AG04450 (cell line): ENCODE data around the gene MRLN. TPM values are rescaled to one million over a fixed set of nuclear protein-coding genes. Genes with fewer than 3 reads are reported as not detected.

Source experiments
- CTCF ChIA-PET: fragments of 300-600, 350-600 bp; formaldehyde crosslinking; extraction: SDS; loops from one replicate; lab custom pipeline; 2022; ENCODE audit warnings: antibody characterized with exemption, inconsistent platforms; lab: Charles Lee
- POLR2A ChIA-PET: fragments of 350-600 bp; formaldehyde crosslinking; extraction: SDS; loops from one replicate; lab custom pipeline; 2021; ENCODE audit warnings: antibody characterized with exemption, inconsistent platforms; lab: Yijun Ruan, JAX
- DNase-seq: peaks from one replicate; pipeline ENCODE4 v3.0.0-alpha.2; 2011; ENCODE audit warnings: low read depth, low spot score
- H3K27ac ChIP-seq: one replicate; pipeline ENCODE4 v1.5.1; 2012; ENCODE audit warnings: low read depth, low read length, control low read depth
- H3K27me3 ChIP-seq: one replicate; pipeline ENCODE4 v1.6.0; 2012; ENCODE audit warnings: low read length; ENCODE audit not compliant: control insufficient read depth, insufficient read depth
- H3K4me3 ChIP-seq: 2 replicates; pipeline ENCODE4 v1.5.1; 2011; ENCODE audit warnings: mild to moderate bottlenecking, low read depth, low read length, control low read depth
- H3K9me3 ChIP-seq: 2 replicates; pipeline ENCODE4 v1.5.1; 2012; ENCODE audit warnings: low read length; ENCODE audit not compliant: control insufficient read depth, insufficient read depth
- polyA plus RNA-seq: library from polyadenylated mRNA; depleted of rRNA; stranded (reverse); fragments of >200 nt; gene quantifications from 2 replicates; pipeline ENCODE4 v1.2.3, GENCODE V29; 2011
- TF ChIP-seq, protein P1 (sequence below): IDR thresholded peaks from 2 replicates; pipeline ENCODE4 v1.5.1; 2011; ENCODE audit warnings: low read depth, low read length, control low read depth, inconsistent platforms

Gene MRLN
- polyA plus RNA-seq, 1 experiment, result not detected

DNA sequence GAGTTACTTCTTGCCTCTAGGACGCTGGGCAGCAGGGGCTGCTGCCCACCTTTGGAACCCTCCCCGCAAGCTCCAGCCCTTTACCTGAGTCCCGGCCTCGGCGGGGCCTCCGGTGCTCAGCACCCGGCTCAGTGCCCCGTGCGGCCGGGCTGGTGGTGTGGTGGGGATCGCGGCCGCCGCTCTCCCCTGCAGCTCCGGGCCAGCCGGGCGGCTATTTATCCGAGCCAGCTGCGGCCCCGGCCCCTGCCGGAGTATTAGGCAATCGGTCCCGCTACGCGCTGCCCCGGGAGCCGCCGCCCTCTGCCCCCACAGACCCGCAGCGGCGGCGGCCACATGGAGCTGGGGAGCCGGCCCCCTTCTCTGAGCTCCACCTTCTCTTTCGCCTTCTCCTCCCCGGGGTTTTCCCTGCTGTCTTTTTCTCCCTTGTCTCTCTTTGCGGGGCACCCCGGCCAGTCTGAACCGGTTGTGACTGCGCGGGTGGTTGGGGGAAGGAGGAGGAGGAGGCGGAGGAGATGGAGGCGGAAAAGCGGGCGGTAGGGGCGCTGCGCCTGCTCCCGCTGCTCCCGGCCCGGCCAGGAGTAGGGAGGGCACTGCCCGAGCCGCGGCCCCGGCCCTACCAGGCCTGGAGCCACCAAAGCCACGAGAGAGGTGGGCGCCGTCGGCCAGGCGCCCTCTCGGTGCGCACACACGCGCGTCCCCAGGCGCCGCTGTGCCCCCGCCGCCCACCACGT is 43.7 kb downstream of the MRLN start, which contains the start of gene SLC16A9:
Gene SLC16A9, minus strand, starts transcription at position 456 of the 731 bp plus-strand sequence. CDS start 25,559 bp downstream, outside the sequence.
- Histone ChIP-seq H3K9me3 (no peaks in the 10 kb centered on the region; the same call in 1 of the 2 replicates), H3K27me3 (peaks cover 41% of the 10 kb centered on the region), H3K27ac (no peak within 1 kb of the TSS), H3K4me3 (peak within 1 kb of the TSS; percentile 51)
- ChIA-PET CTCF (interaction anchor here (0.5 to 1.0 kb wide), 4 partner anchors 43 to 288 kb away, joined by 3 to 4 read pairs (median 3); no protein-coding TSS in a partner anchor), POLR2A (no interaction called here)
- DNase-seq, result no peak
- TF ChIP-seq, protein P1, sequence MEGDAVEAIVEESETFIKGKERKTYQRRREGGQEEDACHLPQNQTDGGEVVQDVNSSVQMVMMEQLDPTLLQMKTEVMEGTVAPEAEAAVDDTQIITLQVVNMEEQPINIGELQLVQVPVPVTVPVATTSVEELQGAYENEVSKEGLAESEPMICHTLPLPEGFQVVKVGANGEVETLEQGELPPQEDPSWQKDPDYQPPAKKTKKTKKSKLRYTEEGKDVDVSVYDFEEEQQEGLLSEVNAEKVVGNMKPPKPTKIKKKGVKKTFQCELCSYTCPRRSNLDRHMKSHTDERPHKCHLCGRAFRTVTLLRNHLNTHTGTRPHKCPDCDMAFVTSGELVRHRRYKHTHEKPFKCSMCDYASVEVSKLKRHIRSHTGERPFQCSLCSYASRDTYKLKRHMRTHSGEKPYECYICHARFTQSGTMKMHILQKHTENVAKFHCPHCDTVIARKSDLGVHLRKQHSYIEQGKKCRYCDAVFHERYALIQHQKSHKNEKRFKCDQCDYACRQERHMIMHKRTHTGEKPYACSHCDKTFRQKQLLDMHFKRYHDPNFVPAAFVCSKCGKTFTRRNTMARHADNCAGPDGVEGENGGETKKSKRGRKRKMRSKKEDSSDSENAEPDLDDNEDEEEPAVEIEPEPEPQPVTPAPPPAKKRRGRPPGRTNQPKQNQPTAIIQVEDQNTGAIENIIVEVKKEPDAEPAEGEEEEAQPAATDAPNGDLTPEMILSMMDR, result peak; percentile 43

DNA sequence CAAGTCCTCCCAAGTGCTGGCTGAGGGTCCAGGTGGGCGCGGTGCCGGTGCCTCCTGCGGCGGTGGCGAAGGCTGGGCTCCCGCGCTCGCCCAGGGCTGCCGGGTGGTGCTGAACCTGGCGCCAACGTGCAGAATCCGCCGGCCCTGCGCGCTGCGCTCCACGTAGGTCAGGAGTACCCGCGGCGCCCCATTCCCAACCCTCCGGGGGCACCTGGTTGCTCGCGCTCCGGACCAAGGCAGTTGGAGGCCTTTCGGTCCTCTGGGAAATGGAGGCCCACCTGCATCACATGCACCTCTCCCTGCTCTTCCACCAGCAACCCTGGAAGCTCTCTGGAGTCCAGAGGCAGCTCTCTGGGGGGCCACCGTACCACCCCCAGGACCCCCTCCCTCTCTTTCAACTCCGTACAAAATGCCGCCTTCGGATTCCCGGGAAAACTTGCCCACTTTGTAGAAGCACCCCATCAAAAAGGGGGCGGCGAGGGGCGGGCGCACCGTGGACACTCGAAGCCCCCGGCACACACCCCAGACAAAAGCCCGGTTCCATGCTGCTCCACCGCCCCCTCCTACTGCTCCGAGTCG is 44.4 kb downstream of the MRLN start:
- no peak for DNase-seq

DNA sequence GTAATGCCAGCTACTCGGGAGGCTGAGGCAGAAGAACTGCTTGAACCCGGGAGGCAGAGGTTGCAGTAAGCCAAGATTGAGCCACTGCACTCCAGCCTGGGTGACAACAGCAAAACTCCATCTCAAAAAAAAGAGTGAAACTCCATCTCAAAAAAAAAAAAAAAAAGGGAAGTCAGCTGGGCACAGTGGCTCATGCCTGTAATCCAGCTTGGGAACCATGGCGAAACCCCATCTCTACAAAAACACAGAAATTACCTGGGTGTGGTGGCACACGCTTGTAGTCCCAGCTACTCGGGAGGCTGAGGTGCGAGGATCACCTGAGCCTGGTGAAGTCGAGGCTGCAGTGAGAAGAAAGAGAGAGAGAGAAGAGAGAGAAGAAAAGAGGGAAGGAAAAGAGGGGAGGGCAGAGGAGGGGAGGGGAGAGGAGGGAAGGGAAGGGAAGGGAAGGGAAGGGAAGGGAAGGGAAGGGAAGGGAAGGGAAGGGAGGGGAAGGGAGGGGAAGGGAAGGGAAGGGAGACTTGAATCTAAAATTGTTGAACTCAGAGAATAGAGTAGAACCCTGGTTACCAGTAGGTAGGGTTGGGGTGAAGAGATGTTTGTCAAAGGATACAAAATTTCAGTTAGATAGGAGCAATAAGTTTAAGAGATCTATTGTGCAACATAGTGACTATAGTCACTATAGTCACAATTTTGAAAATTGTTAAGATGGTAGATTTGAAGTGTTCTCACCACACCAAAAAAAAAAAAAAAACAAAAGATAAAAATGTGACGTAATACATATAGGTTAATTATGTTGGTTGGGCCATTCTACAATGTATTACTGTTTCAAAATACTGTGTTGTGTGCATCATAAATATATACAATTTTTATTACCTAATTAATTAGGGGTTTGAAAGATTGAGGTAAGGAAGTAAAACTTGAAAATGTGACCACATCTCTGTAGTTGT is 46.1 kb downstream of the MRLN start:
- CTCF ChIA-PET, result no interaction called here
- Histone ChIP-seq H3K9me3 (no peaks in the 10 kb centered on the region; the same call in 1 of the 2 replicates), H3K27me3 (peaks cover 40% of the 10 kb centered on the region), H3K4me3 (no peak overlapping the region), H3K27ac (no peak overlapping the region)
- DNase-seq, result no peak
- TF ChIP-seq, protein P1, result no peak
- POLR2A ChIA-PET, result no interaction called here

More for the DNA sequence above, 44.4 kb downstream of the MRLN start:
- TF ChIP-seq, protein P1, result no peak
- Histone ChIP-seq H3K9me3 (no peaks in the 10 kb centered on the region; the same call in 1 of the 2 replicates), H3K27me3 (peaks cover 41% of the 10 kb centered on the region), H3K27ac (no peak overlapping the region), H3K4me3 (peak overlapping the region; percentile 51)
- POLR2A ChIA-PET, result no interaction called here
- CTCF ChIA-PET, result interaction anchor here (0.5 to 1.0 kb wide), 3 partner anchors 129 to 289 kb away, joined by 3 read pairs; no protein-coding TSS in a partner anchor

DNA sequence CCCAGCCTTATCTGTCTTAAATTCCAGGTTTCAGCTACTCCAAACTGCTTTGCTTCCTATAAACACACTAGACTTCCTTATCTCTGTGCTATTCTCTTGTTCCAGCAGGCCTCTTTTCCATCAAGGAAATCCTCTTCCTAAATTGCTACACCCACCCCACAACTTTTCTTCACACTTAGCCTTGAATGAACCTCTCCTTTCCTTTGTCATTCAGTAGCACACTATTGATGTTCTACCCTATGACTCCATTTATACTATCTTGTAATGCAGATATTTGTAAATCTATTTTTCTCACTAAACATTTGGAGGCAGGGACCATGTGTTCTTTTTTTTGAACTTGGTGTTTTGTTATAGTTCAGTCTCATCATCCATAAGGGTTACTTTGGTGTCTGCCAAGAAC is 47.3 kb downstream of the MRLN start:
- TF ChIP-seq, protein P1, result no peak
- ChIA-PET CTCF (no interaction called here), POLR2A (no interaction called here)
- no peak for DNase-seq
- Histone ChIP-seq H3K4me3 (no peak overlapping the region), H3K27me3 (peaks cover 31% of the 10 kb centered on the region), H3K9me3 (no peaks in the 10 kb centered on the region; the same call in 1 of the 2 replicates), H3K27ac (no peak overlapping the region)
